ENCODE results near the gene PEX26.

Gene PEX26

GRCh38 chr22:18091478-18091877 is 13.7 kb downstream of the PEX26 start:
- peak overlapping the region; percentile 37 for H3K4me3 ChIP-seq (ENCODE audit: low read length)
- DNase-seq (ENCODE audit: low read depth), result no peak
- no peak for TF ChIP-seq CTCF (conservative IDR thresholded peaks at IDR 0.05; ENCODE audit: low read length)

GRCh38 chr22:18091916-18092526 is 14.2 kb downstream of the PEX26 start:
- DNase-seq (ENCODE audit: low read depth), result peak; percentile 74
- peak; percentile 20; the same call in 1 of the 2 replicates for TF ChIP-seq CTCF (conservative IDR thresholded peaks at IDR 0.05; ENCODE audit: low read length)
- H3K4me3 ChIP-seq (ENCODE audit: low read length), result peak overlapping the region; percentile 37

GRCh38 chr22:18093661-18094060 is 15.9 kb downstream of the PEX26 start:
- TF ChIP-seq CTCF (conservative IDR thresholded peaks at IDR 0.05; ENCODE audit: low read length), result no peak
- H3K4me3 ChIP-seq (ENCODE audit: low read length), result no peak overlapping the region
- DNase-seq (ENCODE audit: low read depth), result no peak

GRCh38 chr22:18095101-18095805 is 17.5 kb downstream of the PEX26 start:
- no peak for DNase-seq (ENCODE audit: low read depth)
- TF ChIP-seq CTCF (conservative IDR thresholded peaks at IDR 0.05; ENCODE audit: low read length), result no peak
- no peak overlapping the region for H3K4me3 ChIP-seq (ENCODE audit: low read length)

GRCh38 chr22:18096823-18097222 is 19.0 kb downstream of the PEX26 start:
- no peak for TF ChIP-seq CTCF (conservative IDR thresholded peaks at IDR 0.05; ENCODE audit: low read length)
- DNase-seq (ENCODE audit: low read depth), result no peak
- H3K4me3 ChIP-seq (ENCODE audit: low read length), result no peak overlapping the region

- no peak for DNase-seq (ENCODE audit: low read depth)
- no peak for TF ChIP-seq CTCF (conservative IDR thresholded peaks at IDR 0.05; ENCODE audit: low read length)
- H3K4me3 ChIP-seq (ENCODE audit: low read length), result no peak overlapping the region
Observed at GRCh38 chr22:18100781-18101180, 23.0 kb downstream of the PEX26 start.

- no peak overlapping the region for H3K4me3 ChIP-seq (ENCODE audit: low read length)
- DNase-seq (ENCODE audit: low read depth), result no peak
- TF ChIP-seq CTCF (conservative IDR thresholded peaks at IDR 0.05; ENCODE audit: low read length), result no peak
Observed at GRCh38 chr22:18101536-18101935, 23.7 kb downstream of the PEX26 start.

Measured in AG10803 (cell line).